Adrenal gland (tissue), 12 donors: ENCODE data around the gene GRIA1. TPM values are rescaled to one million over a fixed set of nuclear protein-coding genes. Genes with fewer than 3 reads are reported as not detected.
"Not testable (repeated sequence)": the region's sequence is repeated elsewhere in the genome, so short reads cannot be mapped to it uniquely, and the experiment has no call there.

Experiments used
- DNase-seq, 7 donors: peaks; one replicate each; pipeline ENCODE4 v3.0.0-alpha.2; 2019 to 2020
- H3K27ac ChIP-seq, 5 donors: fragments of 200-600 bp; sonication (generic) in 4 of 5; 1 replicate in 3 of 5; 2 replicates in 2 of 5; pipeline versions ENCODE4 v1.5.1 to v1.8.0; 2016 to 2020; ENCODE audit warnings: mild to moderate bottlenecking in 1 of 5
- H3K27me3 ChIP-seq: fragments of 200-600 bp; 2 replicates; pipeline ENCODE4 v1.8.0; 2021
- H3K36me3 ChIP-seq, 2 donors: fragments of 200-600 bp; replicated peaks in 1 of 2; 1 replicate in 1 of 2; 2 replicates in 1 of 2; pipeline versions ENCODE4 v1.5.1 to v1.8.0; 2018 to 2022
- H3K4me1 ChIP-seq, 2 donors: fragments of 200-600 bp; replicated peaks in 1 of 2; 1 replicate in 1 of 2; 2 replicates in 1 of 2; pipeline versions ENCODE4 v1.5.1 to v1.8.0; 2018 to 2021
- H3K4me3 ChIP-seq, 4 donors: fragments of 200-600 bp; sonication (generic) in 3 of 4; one replicate each; pipeline ENCODE4 v1.5.1; 2016 to 2018
- H3K9me3 ChIP-seq, 3 donors: fragments of 200-600 bp; sonication (generic) in 1 of 3; replicated peaks in 1 of 3; 1 replicate in 2 of 3; 2 replicates in 1 of 3; pipeline versions ENCODE4 v1.5.1 to v1.8.0; 2016 to 2021
- CTCF ChIP-seq, 6 experiments: fragments of 450-650 bp in 4 of 6; fragments of 200-600 bp in 2 of 6; sonication (generic) in 1 of 6; IDR thresholded peaks; 1 replicate in 5 of 6; 2 replicates in 1 of 6; pipeline versions ENCODE4 v1.5.1 to v1.8.0; 2016 to 2021; ENCODE audit warnings: antibody characterized with exemption in 6 of 6, mild to moderate bottlenecking in 2 of 6, moderate library complexity in 1 of 6
- POLR2A ChIP-seq, 2 donors: fragments of 450-650 bp; IDR thresholded peaks; one replicate each; pipeline ENCODE4 v1.6.1; 2017; ENCODE audit warnings: antibody characterized with exemption in 2 of 2, mild to moderate bottlenecking in 2 of 2, moderate library complexity in 1 of 2
- WGBS, 4 donors: extraction: QIAGEN DNeasy Blood & Tissue Kit in 2 of 4; methylation state at CpG; one replicate each; pipeline versions ENCODE4 v1.1.5 to v1.1.7; 2013 to 2017; 5-methylcytosine and 5-hydroxymethylcytosine counted together
- intact Hi-C, 2 donors: fragments of 100-400 bp; cut with DNase I; formaldehyde crosslinking; loops; one replicate each; pipeline versions ENCODE4 v1.14.1 to v1.15.0; 2022 to 2023
- polyA plus RNA-seq, 3 donors: library from polyadenylated mRNA; stranded (reverse); fragments of 200-250 nt in 2 of 3; fragments of 350-450 nt in 1 of 3; fragmentation: Illumina TruSeq in 1 of 3; extraction: RNeasy Lipid Tissue Mini Kit (QIAGEN cat#74804) in 1 of 3; gene quantifications; one replicate each; pipeline ENCODE4 v1.2.3, GENCODE V29; 2013 to 2014
- small RNA-seq, 2 donors: library from RNA; depleted of rRNA; stranded (forward); fragments of <200 nt; gene quantifications; one replicate each; pipeline ENCODE3, GENCODE V24; 2016
- total RNA-seq, 9 donors: library from RNA; depleted of rRNA in 4 of 9; stranded (reverse); fragments of >200 nt in 4 of 9; fragments of 120-200 nt in 1 of 9; fragmentation: NEBNext Ultra II Directional in 1 of 9; extraction: Animal tissue kit (Norgen Biotek cat#: 25700) in 1 of 9; gene quantifications; one replicate each; pipeline versions ENCODE4 v1.1.0 to v1.2.4, GENCODE V29; 2013 to 2023
- donor health status: healthy with polysubstance abuse.
- donor health status: Bipolar disorder and iron deficiency.
- donor health status: DM: yes; HTN: yes; CAD: no.
- donor health status: DM: no; HTN: no; CAD: no.
- donor health status: DM: no; HTN: no; CAD: no.
- donor health status: DM: yes; HTN: yes; CAD: no.

The GRIA1 gene
- total and polyA plus RNA-seq, 12 donors, result 0.12 to 2.3 (median 0.86) TPM

- Histone ChIP-seq H3K4me3 (no peak overlapping the region), H3K4me1 (no peaks in the 10 kb centered on the region), H3K36me3 (no peaks in the 10 kb centered on the region), H3K9me3 (no peaks in the 10 kb centered on the region), H3K27ac (no peak overlapping the region), H3K27me3 (no peaks in the 10 kb centered on the region)
- intact Hi-C loops, result no loop called here
- DNase-seq, result no peak
- WGBS, 4 donors, result 40 to 47% (median 43%) methylated on average over 4 of the region's 4 CpGs
- no peak for TF ChIP-seq CTCF (IDR thresholded peaks at IDR 0.05)
- no peak for TF ChIP-seq POLR2A (IDR thresholded peaks at IDR 0.05)
Measured at GRCh38 chr5:153860195-153860886, 369.9 kb downstream of the GRIA1 start.

GRCh38 chr5:153862906-153863305 is 372.4 kb downstream of the GRIA1 start:
- H3K36me3 ChIP-seq, H3K27me3 ChIP-seq, H3K4me3 ChIP-seq, H3K4me1 ChIP-seq, DNase-seq, H3K27ac ChIP-seq, H3K9me3 ChIP-seq, intact Hi-C loops: not testable (repeated sequence)
- WGBS, 4 donors, result 54 to 63% (median 56%) methylated on average over 5 of the region's 5 CpGs

Small RNA genes lying within 50 kb of the gene (small RNA-seq; reads per million reads assigned to genes)
- gene RN7SL177P, result 0 reads per million in 2 donors
